ENCODE data around the gene ARL15.
"Not testable (repeated sequence)": the region's sequence is repeated elsewhere in the genome, so short reads cannot be mapped to it uniquely, and the experiment has no call there.

Gene ARL15

GRCh38 chr5:53982319-53982718, 328.1 kb downstream of the ARL15 start:
- DNase-seq (ENCODE audit: low read depth), result not testable (repeated sequence)

GRCh38 chr5:53980061-53980460, 330.3 kb downstream of the ARL15 start:
- no peak for DNase-seq (ENCODE audit: low read depth)

GRCh38 chr5:53974021-53974420, 336.4 kb downstream of the ARL15 start:
- DNase-seq (ENCODE audit: low read depth), result no peak

GRCh38 chr5:53972314-53972713, 338.1 kb downstream of the ARL15 start:
- DNase-seq (ENCODE audit: low read depth), result no peak

- no peak for DNase-seq (ENCODE audit: low read depth)
Observed at GRCh38 chr5:53971551-53971950, 338.8 kb downstream of the ARL15 start.

GRCh38 chr5:53971131-53971530, 339.2 kb downstream of the ARL15 start:
- DNase-seq (ENCODE audit: low read depth), result no peak

- no peak for DNase-seq (ENCODE audit: low read depth)
Observed at GRCh38 chr5:53970475-53970874, 339.9 kb downstream of the ARL15 start.

DNA sequence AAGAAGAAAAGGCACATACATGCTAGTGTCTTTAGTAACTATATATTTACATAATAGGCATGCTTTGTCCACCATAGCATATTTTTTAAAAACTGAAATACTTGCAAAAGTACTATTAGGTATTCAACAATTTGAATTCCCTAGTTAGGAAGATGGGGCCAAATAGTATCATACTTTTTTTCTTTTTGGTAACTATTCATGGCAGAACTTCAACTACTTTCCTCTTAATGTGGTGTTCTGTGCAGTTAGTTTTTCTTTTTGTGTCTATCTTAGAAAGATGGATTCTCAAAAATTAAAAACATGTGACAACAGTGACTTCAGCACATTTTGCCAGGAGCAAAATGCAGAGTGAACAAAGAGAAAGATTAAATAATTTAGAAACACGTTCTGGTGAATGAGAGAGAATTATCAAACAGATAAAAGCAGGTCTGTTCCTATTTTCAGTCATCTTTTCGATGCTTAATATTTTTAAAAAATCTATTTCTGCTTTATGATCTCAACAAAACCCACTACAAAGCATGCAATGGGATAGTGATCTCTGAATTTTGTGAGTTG, 341.1 kb downstream of the ARL15 start:
- no peak for DNase-seq (ENCODE audit: low read depth)

GRCh38 chr5:53965459-53965858, 344.9 kb downstream of the ARL15 start:
- DNase-seq (ENCODE audit: low read depth), result no peak

DNA sequence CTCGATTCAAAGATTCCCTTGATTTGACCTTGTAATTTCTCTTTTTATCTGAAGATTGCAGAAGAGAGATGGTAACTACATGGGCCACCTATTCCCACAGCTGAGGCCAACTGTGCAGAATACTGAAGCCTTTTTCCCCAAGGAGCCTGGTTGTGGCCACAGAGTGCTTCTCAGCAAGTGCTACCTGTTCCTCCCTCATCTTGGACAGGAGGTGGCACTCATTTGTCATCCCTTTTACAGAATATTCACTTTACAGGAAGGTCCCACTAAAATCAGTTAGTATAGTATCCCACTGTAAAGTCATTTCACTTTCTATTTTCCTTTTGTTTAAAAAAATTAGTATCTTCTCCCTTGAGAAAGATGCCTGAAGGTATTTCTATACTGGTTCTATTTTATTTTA, 346.4 kb downstream of the ARL15 start:
- DNase-seq (ENCODE audit: low read depth), result no peak

GRCh38 chr5:53962306-53962705, 348.1 kb downstream of the ARL15 start:
- DNase-seq (ENCODE audit: low read depth), result no peak

DNA sequence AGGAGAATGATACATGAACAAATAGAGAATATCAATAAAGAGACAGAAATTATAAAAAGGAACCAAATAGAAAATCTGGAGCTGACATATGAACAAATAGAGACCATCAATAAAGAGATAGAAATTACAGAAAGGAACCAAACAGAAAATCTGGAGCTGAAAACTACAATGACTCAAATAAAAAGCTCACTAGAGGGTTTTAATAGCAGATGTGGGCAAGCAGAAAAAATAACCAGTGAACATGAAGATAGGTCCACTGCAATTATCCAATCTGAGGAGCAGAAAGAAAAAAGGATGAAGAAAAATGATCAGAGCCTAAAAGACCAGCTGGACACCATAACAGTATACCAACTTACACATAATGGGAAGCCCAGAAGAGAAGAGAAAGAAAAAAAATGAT, 353.7 kb downstream of the ARL15 start:
- no peak for DNase-seq (ENCODE audit: low read depth)

GRCh38 chr5:53956196-53956595, 354.2 kb downstream of the ARL15 start:
- no peak for DNase-seq (ENCODE audit: low read depth)

DNA sequence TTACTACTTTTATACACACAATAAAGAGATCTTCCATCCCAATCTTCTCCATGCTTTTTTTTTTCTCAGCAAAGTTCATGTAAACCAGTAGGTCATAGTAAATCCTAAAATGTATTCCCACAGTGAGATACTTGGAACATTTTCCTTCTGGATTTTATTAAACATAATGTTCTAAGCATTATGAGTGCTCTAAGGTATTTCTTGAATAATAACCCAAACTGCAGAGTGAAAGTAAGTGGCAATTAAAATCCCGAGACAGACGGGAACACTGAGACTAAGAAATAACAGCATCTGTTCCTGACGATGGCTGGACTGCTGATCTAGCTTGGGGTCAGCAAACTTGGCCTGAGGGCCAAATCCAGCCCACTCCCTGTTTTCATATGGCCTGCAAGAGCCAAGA, 359.8 kb downstream of the ARL15 start:
- no peak for DNase-seq (ENCODE audit: low read depth)

DNA sequence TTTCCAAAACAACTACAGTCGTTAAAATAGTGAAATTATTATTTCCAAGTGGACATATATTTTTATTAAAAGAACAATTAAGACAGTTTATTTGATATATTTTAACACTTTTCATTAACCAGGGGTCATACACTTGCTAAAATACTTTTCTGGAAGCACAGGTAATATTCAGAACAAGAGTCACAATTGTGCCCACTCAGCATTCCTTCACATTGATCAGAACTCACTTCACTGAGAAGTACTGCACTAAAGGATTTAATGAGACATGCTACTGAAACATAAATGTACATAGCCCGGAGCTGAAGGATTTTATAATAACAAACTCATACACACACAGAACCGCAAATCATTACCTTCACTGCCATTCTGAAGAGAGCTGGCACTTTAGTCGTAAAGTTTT, 361.8 kb downstream of the ARL15 start:
- DNase-seq (ENCODE audit: low read depth), result no peak

DNA sequence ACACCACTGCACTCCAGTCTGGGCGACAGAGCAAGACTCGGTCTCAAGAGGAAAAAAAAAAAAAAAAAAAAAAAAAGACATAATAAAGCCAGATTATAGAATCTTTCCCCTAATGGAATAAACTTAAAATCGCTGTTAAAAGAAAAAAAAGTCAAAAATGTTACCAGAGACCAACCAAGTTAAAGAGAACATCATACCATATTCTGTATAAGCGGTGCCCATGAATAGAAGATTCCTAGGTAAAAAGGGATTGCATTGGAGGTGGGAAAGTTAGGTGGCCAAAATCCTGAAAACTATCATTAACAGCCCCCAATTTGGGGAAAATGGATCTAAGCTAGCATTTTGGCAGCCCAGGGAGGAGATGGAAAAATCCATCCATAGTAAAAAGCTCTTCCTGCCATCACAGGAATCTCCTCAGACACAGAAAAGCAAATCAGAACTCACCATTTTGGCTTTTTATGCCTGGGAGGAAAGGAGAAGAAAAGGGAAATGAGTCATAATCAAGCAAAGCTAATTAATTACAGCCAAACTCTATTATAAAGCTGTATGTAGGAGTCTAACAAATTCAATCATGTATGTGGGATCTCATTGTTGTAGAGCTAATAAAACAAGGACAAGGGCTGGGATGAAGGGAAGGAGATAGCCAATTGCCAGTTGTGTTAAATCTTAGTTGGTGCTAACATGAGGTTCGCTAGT, 363.8 kb downstream of the ARL15 start:
- no peak for DNase-seq (ENCODE audit: low read depth)

DNA sequence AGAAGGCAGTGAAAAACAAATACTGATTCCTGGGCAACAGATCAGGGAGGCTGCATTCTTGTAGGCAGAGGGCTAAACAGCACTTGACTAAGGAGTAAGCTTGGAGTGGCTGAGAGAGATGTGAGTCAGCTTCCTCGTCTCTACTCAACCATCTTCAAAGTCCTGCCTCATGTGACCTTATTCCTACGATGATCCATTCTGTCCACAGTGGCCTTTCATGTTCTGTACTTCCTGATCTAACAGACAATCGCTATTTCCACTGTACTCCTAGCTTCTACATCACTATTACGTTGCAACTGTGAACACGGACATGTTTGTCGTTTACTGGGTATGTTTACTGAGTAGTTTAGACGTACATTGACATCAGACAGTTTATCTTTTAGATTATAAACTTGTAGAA, 365.4 kb downstream of the ARL15 start:
- DNase-seq (ENCODE audit: low read depth), result no peak

DNA sequence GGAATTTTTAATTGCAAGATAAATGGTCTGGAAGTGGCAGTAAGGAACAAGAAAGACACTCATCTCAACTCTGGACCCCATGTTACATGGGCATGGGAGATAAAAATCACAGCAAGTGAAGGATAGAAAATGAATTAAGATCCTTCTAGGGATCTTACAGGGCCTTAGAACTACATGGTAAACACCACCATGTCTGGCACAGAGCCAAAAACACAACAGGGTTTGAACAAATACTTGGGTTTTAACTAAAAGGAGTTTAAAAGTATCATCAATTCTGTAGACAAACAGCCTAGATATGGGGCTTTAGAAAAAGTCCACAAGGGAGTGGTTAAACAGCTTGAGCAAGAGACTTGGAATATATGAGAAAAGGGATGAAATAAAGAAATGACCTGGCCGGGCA, 366.4 kb downstream of the ARL15 start:
- no peak for DNase-seq (ENCODE audit: low read depth)

DNA sequence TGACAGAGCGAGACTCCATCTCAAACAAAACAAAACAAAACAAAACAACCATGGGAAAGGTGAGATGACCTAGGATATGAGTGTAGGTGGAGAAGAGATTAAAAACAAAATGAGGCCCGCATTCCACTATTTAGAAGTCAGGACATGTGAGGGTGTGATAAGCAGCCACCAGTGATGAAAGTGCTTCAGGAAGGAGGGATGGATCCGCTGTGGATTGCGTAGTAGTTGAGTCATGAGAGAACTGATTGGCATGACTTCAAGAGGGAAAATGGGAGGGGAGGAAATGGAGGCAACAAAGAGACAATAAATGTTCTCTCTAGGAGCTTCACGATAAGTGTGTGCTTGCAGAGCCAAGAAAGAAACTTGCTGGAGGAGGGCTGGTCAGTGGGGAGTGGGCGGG, 367.6 kb downstream of the ARL15 start:
- DNase-seq (ENCODE audit: low read depth), result no peak

- DNase-seq (ENCODE audit: low read depth), result no peak
Observed at GRCh38 chr5:53940921-53941320, 369.5 kb downstream of the ARL15 start.

GRCh38 chr5:53937467-53937866, 372.9 kb downstream of the ARL15 start:
- DNase-seq (ENCODE audit: low read depth), result no peak

DNA sequence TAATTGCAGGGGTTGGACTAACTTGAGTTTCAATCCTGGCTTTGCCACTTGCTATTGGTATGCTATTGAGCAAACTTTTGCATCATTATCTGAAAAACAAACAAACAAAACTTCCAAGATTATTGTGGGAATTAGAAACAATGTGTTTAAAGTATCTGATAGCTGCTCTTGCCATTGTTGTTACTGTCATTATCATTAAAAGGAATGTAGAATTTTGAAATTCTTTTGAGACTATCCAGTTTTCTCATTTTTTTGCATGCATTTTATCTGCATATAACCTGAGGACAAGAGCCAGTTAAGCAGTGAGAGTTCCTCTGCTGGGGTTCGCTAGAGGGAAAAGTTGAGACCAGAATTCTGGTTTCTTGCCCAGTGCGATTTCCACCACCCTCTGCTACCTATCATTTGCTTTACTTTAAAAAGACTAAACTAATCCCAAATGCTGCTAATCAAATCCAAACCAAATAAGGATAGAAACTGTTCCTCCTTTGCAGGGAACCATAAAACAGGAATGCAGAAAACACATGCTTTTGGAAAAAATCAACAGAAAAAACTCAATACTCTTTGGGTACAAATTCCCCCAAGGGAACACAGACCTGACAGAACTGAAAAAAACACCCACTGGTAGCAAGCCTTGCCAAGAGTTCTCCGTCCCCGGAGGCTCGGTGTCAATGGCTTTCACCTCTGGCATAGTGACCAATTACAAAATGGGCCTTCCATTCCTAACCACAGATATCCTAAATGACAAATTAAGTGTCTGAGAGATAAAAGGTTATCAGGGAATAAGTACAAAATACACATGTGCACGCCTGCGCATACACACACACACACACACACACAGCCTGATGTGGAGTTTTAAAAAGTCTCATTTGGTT, 373.7 kb downstream of the ARL15 start:
- no peak for DNase-seq (ENCODE audit: low read depth)

DNA sequence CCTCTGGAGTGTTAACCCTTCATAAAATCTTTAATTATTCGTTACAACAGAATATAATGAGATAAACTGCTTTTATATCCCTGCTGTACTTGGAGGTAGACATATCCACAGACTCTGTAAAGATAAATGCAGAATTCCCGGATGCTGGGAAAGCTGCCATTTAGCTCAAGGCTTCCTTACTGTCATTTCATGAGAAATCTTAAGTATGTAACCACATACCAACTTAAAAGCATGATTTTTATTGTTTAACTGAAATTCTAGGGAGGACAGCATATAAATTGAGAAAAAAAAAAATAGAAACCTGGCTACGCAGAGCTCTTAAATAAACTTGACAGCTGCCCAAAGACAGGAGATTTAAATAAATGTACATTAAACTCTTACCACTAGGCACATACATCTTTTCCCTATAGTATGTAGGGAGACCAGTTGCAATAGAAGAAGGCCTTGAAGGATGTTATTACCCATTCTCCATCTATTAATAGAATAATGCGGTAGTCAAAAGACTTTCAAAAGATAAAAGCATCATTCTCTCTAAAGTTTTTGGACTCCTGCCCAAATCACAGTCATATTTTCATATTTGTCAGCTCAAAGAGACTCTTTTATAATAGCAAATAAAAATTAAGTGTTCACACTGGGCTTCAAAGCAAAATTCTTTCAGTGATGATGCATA, 376.1 kb downstream of the ARL15 start:
- no peak for DNase-seq (ENCODE audit: low read depth)
